ENCODE measurements around the gene GAD1.

Gene GAD1

GRCh38 chr2:170818752-170819470 is 2.2 kb downstream of the GAD1 start:
- Histone ChIP-seq H3K27me3 (ENCODE audit: control insufficient read depth, insufficient read depth, low read length) (peaks cover 99% of the 10 kb centered on the region), H3K4me3 (ENCODE audit: low read depth, low read length) (peak overlapping the region; percentile 63)

GRCh38 chr2:170819680-170820664 is 3.3 kb downstream of the GAD1 start:
- Histone ChIP-seq H3K4me3 (ENCODE audit: low read depth, low read length) (no peak overlapping the region), H3K27me3 (ENCODE audit: control insufficient read depth, insufficient read depth, low read length) (peaks cover 99% of the 10 kb centered on the region), H3K27ac (ENCODE audit: low read depth, low read length) (no peak overlapping the region), H3K9ac (ENCODE audit: low read depth, low read length) (no peak overlapping the region), H3K4me1 (ENCODE audit: control insufficient read depth, insufficient read depth, low read length) (peaks cover 46% of the 10 kb centered on the region), H3K36me3 (ENCODE audit: control insufficient read depth, insufficient read depth, low read length) (no peaks in the 10 kb centered on the region), H3K9me3 (ENCODE audit: control insufficient read depth, insufficient read depth, low read length) (no peaks in the 10 kb centered on the region)

More at GRCh38 chr2:170818752-170819470, 2.2 kb downstream of the GAD1 start:
- H3K9me3 ChIP-seq (ENCODE audit: control insufficient read depth, insufficient read depth, low read length) = no peaks in the 10 kb centered on the region
- peaks cover 50% of the 10 kb centered on the region for H3K4me1 ChIP-seq (ENCODE audit: control insufficient read depth, insufficient read depth, low read length)
- H3K9ac ChIP-seq (ENCODE audit: low read depth, low read length) = no peak overlapping the region
- no peaks in the 10 kb centered on the region for H3K36me3 ChIP-seq (ENCODE audit: control insufficient read depth, insufficient read depth, low read length)
- H3K27ac ChIP-seq (ENCODE audit: low read depth, low read length) = no peak overlapping the region

GRCh38 chr2:170820757-170821530 is 4.3 kb downstream of the GAD1 start:
- Histone ChIP-seq H3K27me3 (ENCODE audit: control insufficient read depth, insufficient read depth, low read length) (peaks cover 99% of the 10 kb centered on the region), H3K36me3 (ENCODE audit: control insufficient read depth, insufficient read depth, low read length) (no peaks in the 10 kb centered on the region)

GRCh38 chr2:170821531-170822289 is 5.0 kb downstream of the GAD1 start:
- Histone ChIP-seq H3K9me3 (ENCODE audit: control insufficient read depth, insufficient read depth, low read length) (no peaks in the 10 kb centered on the region), H3K4me1 (ENCODE audit: control insufficient read depth, insufficient read depth, low read length) (peaks cover 34% of the 10 kb centered on the region), H3K4me3 (ENCODE audit: low read depth, low read length) (peak overlapping the region; percentile 64), H3K27ac (ENCODE audit: low read depth, low read length) (no peak overlapping the region), H3K9ac (ENCODE audit: low read depth, low read length) (no peak overlapping the region), H3K36me3 (ENCODE audit: control insufficient read depth, insufficient read depth, low read length) (no peaks in the 10 kb centered on the region), H3K27me3 (ENCODE audit: control insufficient read depth, insufficient read depth, low read length) (peaks cover 99% of the 10 kb centered on the region)

More at GRCh38 chr2:170820757-170821530, 4.3 kb downstream of the GAD1 start:
- H3K4me1 ChIP-seq (ENCODE audit: control insufficient read depth, insufficient read depth, low read length) = peaks cover 39% of the 10 kb centered on the region
- H3K27ac ChIP-seq (ENCODE audit: low read depth, low read length) = no peak overlapping the region
- H3K4me3 ChIP-seq (ENCODE audit: low read depth, low read length) = peak overlapping the region; percentile 64; the same call in 1 of the 2 replicates
- no peak overlapping the region for H3K9ac ChIP-seq (ENCODE audit: low read depth, low read length)
- no peaks in the 10 kb centered on the region for H3K9me3 ChIP-seq (ENCODE audit: control insufficient read depth, insufficient read depth, low read length)

- H3K27me3 ChIP-seq (ENCODE audit: control insufficient read depth, insufficient read depth, low read length) = peaks cover 99% of the 10 kb centered on the region
- H3K9ac ChIP-seq (ENCODE audit: low read depth, low read length) = no peak overlapping the region
- peaks cover 34% of the 10 kb centered on the region for H3K4me1 ChIP-seq (ENCODE audit: control insufficient read depth, insufficient read depth, low read length)
- no peaks in the 10 kb centered on the region for H3K9me3 ChIP-seq (ENCODE audit: control insufficient read depth, insufficient read depth, low read length)
- H3K4me3 ChIP-seq (ENCODE audit: low read depth, low read length) = peak overlapping the region; percentile 64
- no peaks in the 10 kb centered on the region for H3K36me3 ChIP-seq (ENCODE audit: control insufficient read depth, insufficient read depth, low read length)
- no peak overlapping the region for H3K27ac ChIP-seq (ENCODE audit: low read depth, low read length)
Observed at GRCh38 chr2:170822290-170823087, 5.8 kb downstream of the GAD1 start.

GRCh38 chr2:170823088-170823897 is 6.6 kb downstream of the GAD1 start:
- Histone ChIP-seq H3K9me3 (ENCODE audit: control insufficient read depth, insufficient read depth, low read length) (no peaks in the 10 kb centered on the region), H3K36me3 (ENCODE audit: control insufficient read depth, insufficient read depth, low read length) (no peaks in the 10 kb centered on the region), H3K9ac (ENCODE audit: low read depth, low read length) (no peak overlapping the region), H3K4me3 (ENCODE audit: low read depth, low read length) (peak overlapping the region; percentile 64), H3K27ac (ENCODE audit: low read depth, low read length) (peak overlapping the region; percentile 43), H3K4me1 (ENCODE audit: control insufficient read depth, insufficient read depth, low read length) (peaks cover 34% of the 10 kb centered on the region), H3K27me3 (ENCODE audit: control insufficient read depth, insufficient read depth, low read length) (peaks cover 98% of the 10 kb centered on the region)

- H3K4me3 ChIP-seq (ENCODE audit: low read depth, low read length) = peak overlapping the region; percentile 64
- no peaks in the 10 kb centered on the region for H3K9me3 ChIP-seq (ENCODE audit: control insufficient read depth, insufficient read depth, low read length)
- H3K4me1 ChIP-seq (ENCODE audit: control insufficient read depth, insufficient read depth, low read length) = peaks cover 28% of the 10 kb centered on the region
- peaks cover 97% of the 10 kb centered on the region for H3K27me3 ChIP-seq (ENCODE audit: control insufficient read depth, insufficient read depth, low read length)
- H3K27ac ChIP-seq (ENCODE audit: low read depth, low read length) = peak overlapping the region; percentile 43
- no peaks in the 10 kb centered on the region for H3K36me3 ChIP-seq (ENCODE audit: control insufficient read depth, insufficient read depth, low read length)
- no peak overlapping the region for H3K9ac ChIP-seq (ENCODE audit: low read depth, low read length)
Observed at GRCh38 chr2:170823898-170824215, 7.2 kb downstream of the GAD1 start.

GRCh38 chr2:170824526-170825015 is 7.9 kb downstream of the GAD1 start:
- H3K4me1 ChIP-seq (ENCODE audit: control insufficient read depth, insufficient read depth, low read length) = peaks cover 23% of the 10 kb centered on the region
- no peak overlapping the region for H3K27ac ChIP-seq (ENCODE audit: low read depth, low read length)
- H3K27me3 ChIP-seq (ENCODE audit: control insufficient read depth, insufficient read depth, low read length) = peaks cover 93% of the 10 kb centered on the region
- H3K4me3 ChIP-seq (ENCODE audit: low read depth, low read length) = no peak overlapping the region
- H3K36me3 ChIP-seq (ENCODE audit: control insufficient read depth, insufficient read depth, low read length) = no peaks in the 10 kb centered on the region
- no peak overlapping the region for H3K9ac ChIP-seq (ENCODE audit: low read depth, low read length)
- no peaks in the 10 kb centered on the region for H3K9me3 ChIP-seq (ENCODE audit: control insufficient read depth, insufficient read depth, low read length)

GRCh38 chr2:170827841-170828532 is 11.3 kb downstream of the GAD1 start:
- peaks cover 7% of the 10 kb centered on the region; the same call in 1 of the 2 replicates for H3K4me1 ChIP-seq (ENCODE audit: control insufficient read depth, insufficient read depth, low read length)
- H3K9ac ChIP-seq (ENCODE audit: low read depth, low read length) = no peak overlapping the region
- H3K27me3 ChIP-seq (ENCODE audit: control insufficient read depth, insufficient read depth, low read length) = peaks cover 59% of the 10 kb centered on the region
- H3K4me3 ChIP-seq (ENCODE audit: low read depth, low read length) = no peak overlapping the region
- H3K27ac ChIP-seq (ENCODE audit: low read depth, low read length) = no peak overlapping the region
- no peaks in the 10 kb centered on the region for H3K9me3 ChIP-seq (ENCODE audit: control insufficient read depth, insufficient read depth, low read length)
- H3K36me3 ChIP-seq (ENCODE audit: control insufficient read depth, insufficient read depth, low read length) = no peaks in the 10 kb centered on the region

All from HUES48 (cell line).